Right atrium auricular region (tissue), 2 donors: ENCODE data around the gene NCKAP5. TPM values are rescaled to one million over a fixed set of nuclear protein-coding genes. Genes with fewer than 3 reads are reported as not detected.

Experiments used
- DNase-seq: peaks from one replicate; pipeline ENCODE4 v3.0.0-alpha.2; 2019; ENCODE audit warnings: low spot score
- H3K27ac ChIP-seq, 2 donors: fragments of 200-600 bp; sonication (generic); 1 replicate in 1 of 2; 2 replicates in 1 of 2; pipeline ENCODE4 v1.5.1; 2016 to 2019
- H3K27me3 ChIP-seq, 2 donors: fragments of 200-600 bp; sonication (generic); one replicate each; pipeline versions ENCODE4 v1.5.1 to v1.6.0; 2017 to 2019
- H3K36me3 ChIP-seq: fragments of 200-600 bp; sonication (generic); one replicate; pipeline ENCODE4 v1.5.1; 2016
- H3K4me1 ChIP-seq, 2 donors: fragments of 200-600 bp; sonication (generic); one replicate each; pipeline versions ENCODE4 v1.5.1 to v1.6.0; 2017 to 2019
- H3K4me3 ChIP-seq, 2 donors: fragments of 200-600 bp; sonication (generic); 1 replicate in 1 of 2; 2 replicates in 1 of 2; pipeline ENCODE4 v1.5.1; 2017 to 2019; ENCODE audit warnings: mild to moderate bottlenecking in 1 of 2, moderate library complexity in 1 of 2
- H3K9me3 ChIP-seq, 2 donors: fragments of 200-600 bp; sonication (generic); one replicate each; pipeline ENCODE4 v1.5.1; 2019
- CTCF ChIP-seq, 2 donors: fragments of 200-600 bp; sonication (generic); IDR thresholded peaks; one replicate each; pipeline ENCODE4 v1.5.1; 2019; ENCODE audit warnings: antibody characterized with exemption in 2 of 2
- total RNA-seq, 2 donors: library from RNA; depleted of rRNA; stranded (reverse); fragments of >200 nt; gene quantifications; one replicate each; pipeline ENCODE4 v1.1.0, GENCODE V29; 2016

Gene NCKAP5
- total RNA-seq, 2 donors from 2014 or later: 3.6 to 5.4 TPM

- no peak for TF ChIP-seq CTCF (IDR thresholded peaks at IDR 0.05)
- H3K27me3 ChIP-seq: no peaks in the 10 kb centered on the region
- H3K9me3 ChIP-seq: no peaks in the 10 kb centered on the region
- H3K27ac ChIP-seq: no peak overlapping the region
- H3K4me1 ChIP-seq: no peaks in the 10 kb centered on the region
- H3K4me3 ChIP-seq: no peak overlapping the region
- DNase-seq: no peak
- H3K36me3 ChIP-seq: no peaks in the 10 kb centered on the region
Measured at GRCh38 chr2:132697556-132698205, 870.6 kb downstream of the NCKAP5 start.

GRCh38 chr2:132692816-132693215 is 875.4 kb downstream of the NCKAP5 start:
- no peak for TF ChIP-seq CTCF (IDR thresholded peaks at IDR 0.05)
- Histone ChIP-seq H3K4me1 (no peaks in the 10 kb centered on the region), H3K27ac (no peak overlapping the region), H3K36me3 (no peaks in the 10 kb centered on the region), H3K4me3 (no peak overlapping the region), H3K9me3 (no peaks in the 10 kb centered on the region), H3K27me3 (no peaks in the 10 kb centered on the region)
- DNase-seq: no peak

- Histone ChIP-seq H3K27me3 (no peaks in the 10 kb centered on the region), H3K9me3 (no peaks in the 10 kb centered on the region), H3K27ac (no peak overlapping the region), H3K36me3 (no peaks in the 10 kb centered on the region), H3K4me1 (no peaks in the 10 kb centered on the region), H3K4me3 (no peak overlapping the region)
- TF ChIP-seq CTCF (IDR thresholded peaks at IDR 0.05): no peak
- no peak for DNase-seq
Measured at GRCh38 chr2:132691556-132691955, 876.7 kb downstream of the NCKAP5 start.

GRCh38 chr2:132690664-132691303 is 877.5 kb downstream of the NCKAP5 start:
- H3K4me1 ChIP-seq: no peaks in the 10 kb centered on the region
- no peak for TF ChIP-seq CTCF (IDR thresholded peaks at IDR 0.05)
- no peak for DNase-seq
- no peak overlapping the region for H3K27ac ChIP-seq
- H3K4me3 ChIP-seq: no peak overlapping the region
- no peaks in the 10 kb centered on the region for H3K27me3 ChIP-seq
- no peaks in the 10 kb centered on the region for H3K9me3 ChIP-seq
- no peaks in the 10 kb centered on the region for H3K36me3 ChIP-seq

GRCh38 chr2:132681766-132682165 is 886.5 kb downstream of the NCKAP5 start:
- Histone ChIP-seq H3K27ac (no peak overlapping the region), H3K36me3 (no peaks in the 10 kb centered on the region), H3K4me3 (no peak overlapping the region), H3K27me3 (no peaks in the 10 kb centered on the region), H3K9me3 (no peaks in the 10 kb centered on the region), H3K4me1 (no peaks in the 10 kb centered on the region)
- TF ChIP-seq CTCF (IDR thresholded peaks at IDR 0.05): no peak
- DNase-seq: no peak
